HG03571 (cell line): ENCODE results near the gene SLC28A1.
A peak's percentile ranks its signal among the peaks of the same experiment; 100 is the strongest.
"Not testable (repeated sequence)": the region's sequence is repeated elsewhere in the genome, so short reads cannot be mapped to it uniquely, and the experiment has no call there.

Experiments
- ATAC-seq: cut with Tn5 transposase; IDR thresholded peaks from one replicate; pipeline ENCODE4 v1.9.1; 2021; ENCODE audit not compliant: unreplicated experiment

SLC28A1 gene

DNA sequence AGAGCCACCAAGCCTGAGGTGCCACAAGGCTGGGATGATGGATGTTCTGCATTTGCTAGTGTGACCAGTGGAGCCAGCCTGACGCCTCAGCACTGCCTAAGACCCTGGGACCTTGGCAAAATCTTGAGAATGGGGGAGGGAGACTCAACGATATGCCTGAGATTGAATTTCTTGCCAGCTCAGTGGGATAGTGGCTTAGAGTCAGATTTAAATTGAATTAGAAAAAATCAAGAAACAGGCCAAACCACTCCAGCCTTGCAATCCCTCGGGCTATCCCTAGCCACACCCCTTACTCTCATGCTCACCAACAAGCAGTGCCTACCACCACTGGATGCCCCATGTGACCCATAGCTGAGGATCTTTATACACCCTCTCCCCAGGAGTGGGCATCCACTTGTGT is 78.5 kb downstream of the SLC28A1 start:
- no peak for ATAC-seq

DNA sequence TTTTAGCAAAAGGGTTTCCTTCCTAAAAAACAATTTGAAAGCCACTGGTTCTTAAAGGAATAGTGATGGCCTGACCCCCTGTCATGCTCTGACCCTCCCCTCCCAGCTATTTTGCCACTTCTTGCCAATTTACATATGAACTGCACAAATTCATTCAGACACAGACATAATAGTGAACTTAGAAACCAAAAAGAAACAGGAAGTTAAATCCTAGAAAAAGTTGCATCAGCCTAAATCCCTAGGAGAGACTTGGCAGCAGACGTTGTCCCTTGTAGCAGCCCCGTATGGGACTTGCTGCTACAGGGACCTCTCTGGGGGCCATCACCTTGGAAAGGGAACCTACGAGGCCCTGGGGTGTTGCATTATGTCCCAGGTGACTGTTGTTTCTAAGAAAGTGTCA is 82.9 kb downstream of the SLC28A1 start:
- ATAC-seq, result no peak

DNA sequence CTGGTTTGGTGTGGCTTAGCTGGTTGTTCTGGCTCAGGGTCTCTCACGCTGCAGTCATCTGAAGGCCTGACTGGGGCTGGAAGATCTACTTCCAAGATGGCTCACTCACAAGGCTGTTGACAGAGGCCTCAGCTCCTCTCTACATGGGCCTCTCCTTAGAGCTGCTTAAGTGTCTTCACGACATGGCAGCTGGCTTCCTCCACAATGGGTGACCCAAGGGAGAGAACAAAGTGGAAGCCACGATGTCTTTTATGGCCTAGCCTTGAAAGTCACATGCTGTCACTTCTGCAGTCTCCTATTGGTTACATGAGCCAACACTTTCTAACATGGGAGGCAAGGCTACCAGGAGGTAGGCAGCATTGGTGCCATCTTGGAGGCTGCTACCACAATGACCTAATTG is 83.8 kb downstream of the SLC28A1 start:
- ATAC-seq, result no peak

GRCh38 chr15:84969257-84969656 is 84.8 kb downstream of the SLC28A1 start:
- ATAC-seq, result no peak

DNA sequence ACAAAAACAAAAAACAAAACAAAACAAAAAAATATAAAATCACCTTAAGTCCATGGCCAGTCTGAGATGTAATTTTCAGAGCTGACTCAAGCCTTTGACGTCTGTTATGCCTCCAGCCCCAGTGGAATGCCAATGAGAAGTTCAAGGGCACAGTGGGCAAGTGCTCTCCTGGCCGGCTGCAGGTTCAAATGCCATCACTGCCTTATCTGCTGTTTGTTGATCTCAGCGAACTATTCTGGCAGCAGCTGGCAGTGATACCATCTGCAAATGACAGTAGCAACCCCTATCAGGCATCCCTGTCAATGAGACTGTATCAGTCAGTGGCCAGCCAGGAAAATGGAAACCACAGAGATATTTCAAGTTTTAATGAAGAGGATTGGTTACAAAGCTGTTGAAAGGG is 86.4 kb downstream of the SLC28A1 start:
- no peak for ATAC-seq

- ATAC-seq, result no peak
Observed at GRCh38 chr15:84973492-84974460, 89.3 kb downstream of the SLC28A1 start.

- no peak for ATAC-seq
Observed at GRCh38 chr15:84975871-84976351, 91.4 kb downstream of the SLC28A1 start.

GRCh38 chr15:84976746-84977345 is 92.4 kb downstream of the SLC28A1 start:
- ATAC-seq, result no peak

DNA sequence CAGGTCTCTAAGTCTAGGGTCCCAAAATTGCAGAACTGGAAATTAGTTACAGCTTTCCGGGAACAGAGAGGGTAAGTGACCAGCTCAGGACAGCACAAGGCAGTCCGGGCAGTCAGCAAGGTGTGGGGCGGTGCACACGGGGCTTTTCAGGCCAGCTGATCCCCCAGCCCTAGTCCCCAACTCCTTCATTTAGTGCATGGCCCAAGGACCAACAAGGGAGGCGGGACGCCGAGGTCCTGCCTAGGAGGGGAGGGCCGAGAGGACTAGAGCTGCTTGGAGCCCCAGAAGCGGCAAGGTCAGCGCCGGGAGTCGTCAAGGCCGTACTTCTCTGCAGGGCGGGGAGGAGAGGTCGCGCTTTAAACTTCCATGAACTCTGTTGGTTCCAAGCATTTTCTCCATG is 95.2 kb downstream of the SLC28A1 start:
- no peak for ATAC-seq

DNA sequence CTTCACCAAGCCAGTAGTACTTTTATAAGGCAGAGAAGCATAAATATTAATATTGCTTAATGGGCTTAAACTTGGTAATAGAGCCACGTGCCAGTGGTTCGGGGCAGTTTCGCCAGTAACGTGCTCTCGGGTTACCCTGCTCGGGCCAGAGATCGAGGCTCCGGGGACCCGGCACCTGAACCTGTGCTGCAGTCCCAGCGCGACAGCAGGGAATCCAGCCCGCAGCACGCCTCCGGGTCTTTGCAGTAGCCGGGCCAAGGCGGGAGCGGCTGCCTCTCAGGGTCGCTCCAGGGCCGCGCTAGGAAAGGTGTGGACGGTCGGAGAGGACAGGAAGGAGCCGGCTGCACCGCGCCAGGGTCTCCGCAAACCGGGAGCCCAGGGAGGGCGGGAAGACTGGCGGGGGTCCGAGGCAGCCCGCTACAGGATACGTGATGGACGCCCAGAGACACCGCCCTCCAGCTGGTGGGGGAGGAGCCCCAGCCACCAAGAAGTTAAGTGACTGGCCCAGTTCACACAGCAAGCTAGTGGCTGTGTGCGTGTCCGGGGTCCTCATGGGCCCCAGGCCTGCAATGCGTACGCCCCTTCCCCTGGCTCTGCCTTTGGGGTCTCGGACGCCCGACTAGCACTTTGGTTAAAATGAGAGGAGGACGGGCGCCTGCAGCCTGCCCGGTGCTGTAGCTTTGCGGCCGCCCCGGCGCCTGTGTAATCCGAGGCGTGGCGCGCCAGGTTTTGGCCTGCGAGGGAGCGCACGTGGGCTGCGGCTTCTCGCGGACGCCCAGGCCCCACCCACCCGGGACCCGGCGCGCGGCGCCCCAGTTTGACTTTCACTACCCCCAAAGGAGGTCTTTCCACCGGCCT is 96.0 kb downstream of the SLC28A1 start:
- ATAC-seq, result peak; percentile 54

- peak; percentile 48 for ATAC-seq
Observed at GRCh38 chr15:84981054-84981710, 96.7 kb downstream of the SLC28A1 start.

DNA sequence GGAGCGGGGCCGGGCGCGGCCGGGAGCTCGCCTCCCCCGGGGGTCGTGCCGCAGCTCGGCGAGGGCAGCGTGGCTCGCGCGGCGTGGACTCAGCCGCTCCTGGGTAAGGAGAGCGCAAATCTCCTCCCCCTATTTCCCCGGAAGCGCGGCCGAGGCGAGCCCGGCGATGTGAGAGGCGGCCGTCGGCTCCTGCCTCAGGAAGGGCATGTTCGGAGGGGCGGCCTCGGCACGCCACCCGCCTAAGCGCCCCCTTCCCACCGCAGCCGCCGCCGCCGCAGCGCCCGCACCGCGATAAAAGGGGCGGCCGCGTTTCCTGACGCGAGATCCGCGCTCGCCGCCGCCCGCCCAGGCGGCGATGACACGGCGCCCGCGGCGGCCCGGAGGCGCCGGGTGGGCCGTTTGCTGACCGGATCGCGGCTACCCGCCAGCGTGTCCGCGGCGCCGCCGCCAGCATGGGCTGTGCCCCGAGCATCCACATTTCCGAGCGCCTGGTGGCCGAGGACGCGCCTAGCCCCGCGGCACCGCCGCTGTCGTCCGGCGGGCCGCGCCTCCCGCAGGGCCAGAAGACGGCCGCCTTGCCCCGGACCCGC is 97.3 kb downstream of the SLC28A1 start, which contains the start of gene PDE8A:
Gene PDE8A, plus strand, starts transcription at position 146 of the 590 bp plus-strand sequence. Its CDS starts 307 bp downstream, at position 453.
- ATAC-seq, result peak; percentile 21

DNA sequence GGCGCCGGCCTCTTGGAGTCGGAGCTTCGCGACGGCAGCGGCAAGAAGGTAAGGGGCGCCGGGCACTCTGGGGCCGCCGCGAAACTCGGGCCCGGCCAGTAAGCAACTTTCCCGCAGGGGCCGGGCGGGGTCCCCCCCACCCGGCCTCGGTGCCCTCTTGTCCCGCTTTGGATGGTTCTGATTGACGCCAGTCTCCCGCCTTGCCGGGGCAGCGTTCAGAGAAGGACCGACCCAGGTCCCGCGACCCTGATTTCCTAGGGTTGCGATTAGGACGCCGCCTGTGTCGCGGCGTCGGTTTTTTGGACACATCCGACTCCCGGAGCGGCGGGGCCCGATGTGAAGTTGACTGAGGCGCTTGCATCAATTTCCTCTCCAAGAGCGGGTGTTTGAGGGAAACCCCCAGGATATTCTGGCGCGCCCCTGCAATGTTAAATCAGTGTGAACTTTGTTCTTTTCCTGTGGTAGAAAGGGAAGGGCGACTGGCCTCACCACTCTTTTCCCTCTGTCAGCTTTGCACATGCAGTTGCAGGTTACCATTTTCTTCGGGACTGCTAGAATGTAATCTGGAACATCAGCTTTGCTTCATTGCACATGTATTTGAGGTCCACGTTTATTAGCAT is 97.9 kb downstream of the SLC28A1 start:
- no peak for ATAC-seq

- no peak for ATAC-seq
Observed at GRCh38 chr15:84983294-84983693, 98.8 kb downstream of the SLC28A1 start.

DNA sequence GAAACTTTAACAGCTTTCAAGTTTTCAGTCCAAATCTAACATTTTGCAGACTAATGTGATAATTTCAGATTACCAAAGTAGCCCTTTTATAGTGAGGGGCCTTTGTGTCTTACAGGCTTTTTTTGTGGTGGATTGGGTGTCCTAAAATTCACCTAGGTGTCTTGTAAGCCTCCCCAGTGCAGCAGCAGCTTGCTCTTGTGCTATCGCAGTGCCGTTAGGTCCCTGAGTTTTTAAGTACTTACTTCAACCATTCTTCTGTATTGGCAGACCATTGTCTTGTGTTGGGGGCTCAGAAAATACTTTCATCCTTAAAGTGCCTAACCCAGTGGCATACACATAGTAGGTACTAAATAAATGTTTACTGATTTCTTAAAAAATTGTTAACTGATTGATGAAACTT is 99.2 kb downstream of the SLC28A1 start:
- ATAC-seq, result no peak

DNA sequence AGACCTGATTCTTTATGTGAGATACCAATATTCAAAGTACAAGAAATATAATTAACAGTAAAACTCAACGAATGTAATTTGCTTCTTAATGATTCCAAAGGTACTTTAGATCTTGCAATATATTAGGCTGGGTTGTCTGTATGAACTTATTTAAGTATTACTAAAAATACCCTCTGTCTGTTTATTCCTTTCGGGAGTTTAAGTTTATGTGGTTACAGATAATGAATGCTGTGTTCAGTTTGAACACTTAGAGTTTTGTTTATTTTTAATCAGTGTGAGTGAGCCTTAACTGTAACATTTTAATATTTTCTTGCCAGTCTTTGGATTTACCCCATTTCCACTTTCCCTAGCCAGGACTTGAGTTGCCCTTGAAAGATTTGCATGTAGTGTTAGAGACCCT is 100.7 kb downstream of the SLC28A1 start:
- no peak for ATAC-seq

DNA sequence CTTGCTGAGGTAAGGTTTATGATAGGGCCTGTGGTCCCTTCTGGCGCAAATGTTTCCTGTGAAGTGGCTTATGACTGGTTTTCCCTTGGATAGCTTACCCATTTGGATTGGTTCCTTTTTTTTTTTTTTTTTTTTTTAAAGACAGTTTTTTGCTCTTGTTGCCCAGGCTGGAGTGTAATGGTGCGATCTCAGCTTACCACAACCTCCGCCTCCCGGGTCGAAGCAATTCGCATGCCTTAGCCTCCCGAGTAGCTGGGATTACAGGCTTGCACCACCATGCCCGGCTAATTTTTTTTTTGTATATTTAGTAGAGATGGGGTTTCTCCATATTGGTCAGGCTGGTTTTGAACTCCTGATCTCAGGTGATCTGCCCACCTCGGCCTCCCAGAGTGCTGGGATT is 102.9 kb downstream of the SLC28A1 start:
- not testable (repeated sequence) for ATAC-seq

- no peak for ATAC-seq
Observed at GRCh38 chr15:84987949-84988624, 103.6 kb downstream of the SLC28A1 start.
